ENCODE results near the gene GJA4.
A peak's percentile ranks its signal among the peaks of the same experiment; 100 is the strongest.

The GJA4 gene

GRCh38 chr1:34774957-34775356 lies 17.8 kb upstream of the GJA4 start:
- TF ChIP-seq CTCF (IDR thresholded peaks at IDR 0.05; ENCODE audit: poor library complexity, severe bottlenecking): no peak
- H3K27me3 ChIP-seq (ENCODE audit: insufficient read depth, poor library complexity, severe bottlenecking): no peaks in the 10 kb centered on the region
- H3K36me3 ChIP-seq (ENCODE audit: low read depth): no peaks in the 10 kb centered on the region
- no peak overlapping the region for H3K27ac ChIP-seq (ENCODE audit: poor library complexity, severe bottlenecking)
- no peak for DNase-seq (ENCODE audit: low spot score)
- peaks cover 33% of the 10 kb centered on the region for H3K4me1 ChIP-seq (ENCODE audit: insufficient read depth, poor library complexity, severe bottlenecking)
- ATAC-seq (ENCODE audit: low read depth): no peak
- no peak overlapping the region for H3K4me3 ChIP-seq (ENCODE audit: severe bottlenecking)
- H3K9me3 ChIP-seq (ENCODE audit: severe bottlenecking): no peaks in the 10 kb centered on the region

GRCh38 chr1:34776911-34777310 lies 15.9 kb upstream of the GJA4 start:
- no peak overlapping the region for H3K27ac ChIP-seq (ENCODE audit: poor library complexity, severe bottlenecking)
- no peak overlapping the region for H3K4me3 ChIP-seq (ENCODE audit: severe bottlenecking)
- ATAC-seq (ENCODE audit: low read depth) (no peak), DNase-seq (ENCODE audit: low spot score) (no peak)
- H3K9me3 ChIP-seq (ENCODE audit: severe bottlenecking): no peaks in the 10 kb centered on the region
- H3K4me1 ChIP-seq (ENCODE audit: insufficient read depth, poor library complexity, severe bottlenecking): peaks cover 32% of the 10 kb centered on the region
- H3K36me3 ChIP-seq (ENCODE audit: low read depth): no peaks in the 10 kb centered on the region; the same call in 1 of the 2 replicates
- H3K27me3 ChIP-seq (ENCODE audit: insufficient read depth, poor library complexity, severe bottlenecking): no peaks in the 10 kb centered on the region
- TF ChIP-seq CTCF (IDR thresholded peaks at IDR 0.05; ENCODE audit: poor library complexity, severe bottlenecking): no peak

GRCh38 chr1:34777519-34778321 lies 15.1 kb upstream of the GJA4 start:
- Histone ChIP-seq H3K27me3 (ENCODE audit: insufficient read depth, poor library complexity, severe bottlenecking) (no peaks in the 10 kb centered on the region), H3K27ac (ENCODE audit: poor library complexity, severe bottlenecking) (peak overlapping the region; percentile 98), H3K4me3 (ENCODE audit: severe bottlenecking) (no peak overlapping the region), H3K4me1 (ENCODE audit: insufficient read depth, poor library complexity, severe bottlenecking) (peaks cover 29% of the 10 kb centered on the region), H3K36me3 (ENCODE audit: low read depth) (peaks cover 7% of the 10 kb centered on the region), H3K9me3 (ENCODE audit: severe bottlenecking) (no peaks in the 10 kb centered on the region)
- TF ChIP-seq CTCF (IDR thresholded peaks at IDR 0.05; ENCODE audit: poor library complexity, severe bottlenecking): no peak
- DNase-seq (ENCODE audit: low spot score): no peak
- ATAC-seq (ENCODE audit: low read depth): no peak

GRCh38 chr1:34778381-34778780 lies 14.4 kb upstream of the GJA4 start:
- Histone ChIP-seq H3K27me3 (ENCODE audit: insufficient read depth, poor library complexity, severe bottlenecking) (no peaks in the 10 kb centered on the region), H3K27ac (ENCODE audit: poor library complexity, severe bottlenecking) (peak overlapping the region; percentile 98)
- TF ChIP-seq CTCF (IDR thresholded peaks at IDR 0.05; ENCODE audit: poor library complexity, severe bottlenecking): no peak

GRCh38 chr1:34779005-34779404 lies 13.8 kb upstream of the GJA4 start:
- no peak for TF ChIP-seq CTCF (IDR thresholded peaks at IDR 0.05; ENCODE audit: poor library complexity, severe bottlenecking)
- H3K27me3 ChIP-seq (ENCODE audit: insufficient read depth, poor library complexity, severe bottlenecking): no peaks in the 10 kb centered on the region
- no peak for DNase-seq (ENCODE audit: low spot score)
- H3K36me3 ChIP-seq (ENCODE audit: low read depth): peaks cover 20% of the 10 kb centered on the region
- no peak for ATAC-seq (ENCODE audit: low read depth)
- H3K27ac ChIP-seq (ENCODE audit: poor library complexity, severe bottlenecking): peak overlapping the region; percentile 98
- H3K9me3 ChIP-seq (ENCODE audit: severe bottlenecking): no peaks in the 10 kb centered on the region
- peaks cover 32% of the 10 kb centered on the region for H3K4me1 ChIP-seq (ENCODE audit: insufficient read depth, poor library complexity, severe bottlenecking)
- no peak overlapping the region for H3K4me3 ChIP-seq (ENCODE audit: severe bottlenecking)

More at GRCh38 chr1:34778381-34778780, 14.4 kb upstream of the GJA4 start:
- Histone ChIP-seq H3K9me3 (ENCODE audit: severe bottlenecking) (no peaks in the 10 kb centered on the region), H3K4me1 (ENCODE audit: insufficient read depth, poor library complexity, severe bottlenecking) (peaks cover 32% of the 10 kb centered on the region), H3K36me3 (ENCODE audit: low read depth) (peaks cover 13% of the 10 kb centered on the region), H3K4me3 (ENCODE audit: severe bottlenecking) (no peak overlapping the region)
- no peak for DNase-seq (ENCODE audit: low spot score)
- no peak for ATAC-seq (ENCODE audit: low read depth)

All from RWPE2 (cell line).